GM12878 (cell line): ENCODE data around the gene CTNNA3. TPM values are rescaled to one million over a fixed set of nuclear protein-coding genes. Genes with fewer than 3 reads are reported as not detected.

ENCODE experiments used
- ETV6 ChIP-seq, 2 experiments: fragments of 450-650 bp in 1 of 2; IDR thresholded peaks in 1 of 2; conservative IDR thresholded peaks in 1 of 2; 2 replicates each; pipeline ENCODE4 v1.6.1; 2014; ENCODE audit warnings: antibody characterized with exemption in 1 of 2, borderline replicate concordance in 1 of 2, low read depth in 1 of 2, mild to moderate bottlenecking in 1 of 2, moderate library complexity in 1 of 2
- polyA plus RNA-seq, 11 experiments: library from polyadenylated mRNA; depleted of rRNA in 4 of 11; unstranded in 6 of 11; stranded (reverse) in 5 of 11; fragments of >200 nt; fragmentation: Nextera tagmentation in 4 of 11; fragmentation: Illumina TruSeq in 1 of 11; extraction: Ambion mirVana in 4 of 11; extraction: Trizol in 1 of 11; gene quantifications; 1 replicate in 1 of 11; 2 replicates in 10 of 11; pipeline versions ENCODE4 v1.2.1 to v1.2.3, GENCODE V29; 2011 to 2016; ENCODE audit warnings: inconsistent platforms in 2 of 11, missing spikeins in 2 of 11, low read depth in 1 of 11
- total RNA-seq, 4 experiments: library from RNA; depleted of rRNA in 3 of 4; stranded (reverse); fragments of >200 nt in 3 of 4; fragmentation: Illumina TruSeq in 1 of 4; extraction: Trizol in 1 of 4; gene quantifications; 2 replicates each; pipeline versions ENCODE4 v1.2.1 to v1.2.3, GENCODE V29; 2013 to 2021
- TF ChIP-seq, protein P1 (sequence below): fragments of 450-650 bp; IDR thresholded peaks from 2 replicates; pipeline ENCODE4 v1.6.1; 2017; ENCODE audit warnings: mild to moderate bottlenecking, moderate library complexity
- TF ChIP-seq, protein P2 (sequence below): fragments of 150-350 bp; IDR thresholded peaks from 2 replicates; pipeline ENCODE4 v1.6.1; 2016; ENCODE audit warnings: low read depth, low read length
- TF ChIP-seq, protein P3 (sequence below): IDR thresholded peaks from 2 replicates; pipeline ENCODE4 v1.6.1; 2012; ENCODE audit warnings: low read length, inconsistent platforms

CTNNA3 gene
- total and polyA plus RNA-seq, 10 of the 15 experiments (the other 5 are each of a cell fraction or from before 2014, with no cell fraction given) = under 0.01 to 4.5 (median 0.22) TPM; not detected in 2

DNA sequence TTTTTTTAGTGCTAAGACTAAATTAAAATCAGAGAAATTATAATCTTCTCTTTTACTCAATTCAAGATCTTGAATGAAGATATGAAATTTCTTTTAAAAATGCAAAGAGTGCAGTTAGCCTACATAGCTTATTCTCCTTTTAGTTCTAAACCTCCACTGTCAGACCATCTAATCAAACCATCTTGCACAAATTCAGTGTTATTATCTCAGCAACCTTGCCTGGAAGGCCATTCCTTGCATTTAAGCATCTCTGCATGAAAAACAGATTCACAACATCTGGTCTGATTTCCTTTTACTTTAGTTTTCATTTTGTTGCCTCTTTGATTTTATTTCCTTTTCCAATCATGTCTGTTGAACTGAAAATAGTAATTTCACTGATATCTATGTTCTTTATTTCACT is 1297.3 kb downstream of the CTNNA3 start (continued):
- TF ChIP-seq, protein P1, sequence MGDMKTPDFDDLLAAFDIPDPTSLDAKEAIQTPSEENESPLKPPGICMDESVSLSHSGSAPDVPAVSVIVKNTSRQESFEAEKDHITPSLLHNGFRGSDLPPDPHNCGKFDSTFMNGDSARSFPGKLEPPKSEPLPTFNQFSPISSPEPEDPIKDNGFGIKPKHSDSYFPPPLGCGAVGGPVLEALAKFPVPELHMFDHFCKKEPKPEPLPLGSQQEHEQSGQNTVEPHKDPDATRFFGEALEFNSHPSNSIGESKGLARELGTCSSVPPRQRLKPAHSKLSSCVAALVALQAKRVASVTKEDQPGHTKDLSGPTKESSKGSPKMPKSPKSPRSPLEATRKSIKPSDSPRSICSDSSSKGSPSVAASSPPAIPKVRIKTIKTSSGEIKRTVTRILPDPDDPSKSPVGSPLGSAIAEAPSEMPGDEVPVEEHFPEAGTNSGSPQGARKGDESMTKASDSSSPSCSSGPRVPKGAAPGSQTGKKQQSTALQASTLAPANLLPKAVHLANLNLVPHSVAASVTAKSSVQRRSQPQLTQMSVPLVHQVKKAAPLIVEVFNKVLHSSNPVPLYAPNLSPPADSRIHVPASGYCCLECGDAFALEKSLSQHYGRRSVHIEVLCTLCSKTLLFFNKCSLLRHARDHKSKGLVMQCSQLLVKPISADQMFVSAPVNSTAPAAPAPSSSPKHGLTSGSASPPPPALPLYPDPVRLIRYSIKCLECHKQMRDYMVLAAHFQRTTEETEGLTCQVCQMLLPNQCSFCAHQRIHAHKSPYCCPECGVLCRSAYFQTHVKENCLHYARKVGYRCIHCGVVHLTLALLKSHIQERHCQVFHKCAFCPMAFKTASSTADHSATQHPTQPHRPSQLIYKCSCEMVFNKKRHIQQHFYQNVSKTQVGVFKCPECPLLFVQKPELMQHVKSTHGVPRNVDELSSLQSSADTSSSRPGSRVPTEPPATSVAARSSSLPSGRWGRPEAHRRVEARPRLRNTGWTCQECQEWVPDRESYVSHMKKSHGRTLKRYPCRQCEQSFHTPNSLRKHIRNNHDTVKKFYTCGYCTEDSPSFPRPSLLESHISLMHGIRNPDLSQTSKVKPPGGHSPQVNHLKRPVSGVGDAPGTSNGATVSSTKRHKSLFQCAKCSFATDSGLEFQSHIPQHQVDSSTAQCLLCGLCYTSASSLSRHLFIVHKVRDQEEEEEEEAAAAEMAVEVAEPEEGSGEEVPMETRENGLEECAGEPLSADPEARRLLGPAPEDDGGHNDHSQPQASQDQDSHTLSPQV = no peak
- TF ChIP-seq, protein P2, sequence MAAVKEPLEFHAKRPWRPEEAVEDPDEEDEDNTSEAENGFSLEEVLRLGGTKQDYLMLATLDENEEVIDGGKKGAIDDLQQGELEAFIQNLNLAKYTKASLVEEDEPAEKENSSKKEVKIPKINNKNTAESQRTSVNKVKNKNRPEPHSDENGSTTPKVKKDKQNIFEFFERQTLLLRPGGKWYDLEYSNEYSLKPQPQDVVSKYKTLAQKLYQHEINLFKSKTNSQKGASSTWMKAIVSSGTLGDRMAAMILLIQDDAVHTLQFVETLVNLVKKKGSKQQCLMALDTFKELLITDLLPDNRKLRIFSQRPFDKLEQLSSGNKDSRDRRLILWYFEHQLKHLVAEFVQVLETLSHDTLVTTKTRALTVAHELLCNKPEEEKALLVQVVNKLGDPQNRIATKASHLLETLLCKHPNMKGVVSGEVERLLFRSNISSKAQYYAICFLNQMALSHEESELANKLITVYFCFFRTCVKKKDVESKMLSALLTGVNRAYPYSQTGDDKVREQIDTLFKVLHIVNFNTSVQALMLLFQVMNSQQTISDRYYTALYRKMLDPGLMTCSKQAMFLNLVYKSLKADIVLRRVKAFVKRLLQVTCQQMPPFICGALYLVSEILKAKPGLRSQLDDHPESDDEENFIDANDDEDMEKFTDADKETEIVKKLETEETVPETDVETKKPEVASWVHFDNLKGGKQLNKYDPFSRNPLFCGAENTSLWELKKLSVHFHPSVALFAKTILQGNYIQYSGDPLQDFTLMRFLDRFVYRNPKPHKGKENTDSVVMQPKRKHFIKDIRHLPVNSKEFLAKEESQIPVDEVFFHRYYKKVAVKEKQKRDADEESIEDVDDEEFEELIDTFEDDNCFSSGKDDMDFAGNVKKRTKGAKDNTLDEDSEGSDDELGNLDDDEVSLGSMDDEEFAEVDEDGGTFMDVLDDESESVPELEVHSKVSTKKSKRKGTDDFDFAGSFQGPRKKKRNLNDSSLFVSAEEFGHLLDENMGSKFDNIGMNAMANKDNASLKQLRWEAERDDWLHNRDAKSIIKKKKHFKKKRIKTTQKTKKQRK = no peak
- TF ChIP-seq, protein P3, sequence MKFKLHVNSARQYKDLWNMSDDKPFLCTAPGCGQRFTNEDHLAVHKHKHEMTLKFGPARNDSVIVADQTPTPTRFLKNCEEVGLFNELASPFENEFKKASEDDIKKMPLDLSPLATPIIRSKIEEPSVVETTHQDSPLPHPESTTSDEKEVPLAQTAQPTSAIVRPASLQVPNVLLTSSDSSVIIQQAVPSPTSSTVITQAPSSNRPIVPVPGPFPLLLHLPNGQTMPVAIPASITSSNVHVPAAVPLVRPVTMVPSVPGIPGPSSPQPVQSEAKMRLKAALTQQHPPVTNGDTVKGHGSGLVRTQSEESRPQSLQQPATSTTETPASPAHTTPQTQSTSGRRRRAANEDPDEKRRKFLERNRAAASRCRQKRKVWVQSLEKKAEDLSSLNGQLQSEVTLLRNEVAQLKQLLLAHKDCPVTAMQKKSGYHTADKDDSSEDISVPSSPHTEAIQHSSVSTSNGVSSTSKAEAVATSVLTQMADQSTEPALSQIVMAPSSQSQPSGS = no peak
- TF ChIP-seq ETV6 (conservative IDR thresholded peaks at IDR 0.05 in 1 of 2, IDR thresholded peaks at IDR 0.05 in 1 of 2; ENCODE audit: borderline replicate concordance in 1 of 2, low read depth in 1 of 2) = no peak
